Sciatic nerve (tissue), 2 donors: ENCODE measurements around the gene HOXB6. TPM values are rescaled to one million over a fixed set of nuclear protein-coding genes. Genes with fewer than 3 reads are reported as not detected.

ENCODE experiments used
- ATAC-seq: fragments of 200-7000 bp; cut with Tn5 transposase; one replicate; pipeline ENCODE4 v1.9.1; 2020; ENCODE audit warnings: mild to moderate bottlenecking, moderate library complexity
- DNase-seq: peaks from one replicate; pipeline ENCODE4 v3.0.0-alpha.2; 2020; ENCODE audit warnings: low spot score
- intact Hi-C: fragments of 100-400 bp; cut with DNase I; formaldehyde crosslinking; loops from one replicate; pipeline ENCODE4 v1.14.2; 2022
- total RNA-seq: library from RNA; stranded (reverse); fragmentation: NEBNext Ultra II Directional; extraction: Animal tissue kit (Norgen Biotek cat#: 25700); gene quantifications from one replicate; pipeline ENCODE4 v1.2.1, GENCODE V29; 2021
- donor health status: DM: no; HTN: no; CAD: no.
- donor health status: DM: no; HTN: no; CAD: no.

HOXB6 gene
- total RNA-seq, 1 donor from 2014 or later, result 6.3 TPM

DNA sequence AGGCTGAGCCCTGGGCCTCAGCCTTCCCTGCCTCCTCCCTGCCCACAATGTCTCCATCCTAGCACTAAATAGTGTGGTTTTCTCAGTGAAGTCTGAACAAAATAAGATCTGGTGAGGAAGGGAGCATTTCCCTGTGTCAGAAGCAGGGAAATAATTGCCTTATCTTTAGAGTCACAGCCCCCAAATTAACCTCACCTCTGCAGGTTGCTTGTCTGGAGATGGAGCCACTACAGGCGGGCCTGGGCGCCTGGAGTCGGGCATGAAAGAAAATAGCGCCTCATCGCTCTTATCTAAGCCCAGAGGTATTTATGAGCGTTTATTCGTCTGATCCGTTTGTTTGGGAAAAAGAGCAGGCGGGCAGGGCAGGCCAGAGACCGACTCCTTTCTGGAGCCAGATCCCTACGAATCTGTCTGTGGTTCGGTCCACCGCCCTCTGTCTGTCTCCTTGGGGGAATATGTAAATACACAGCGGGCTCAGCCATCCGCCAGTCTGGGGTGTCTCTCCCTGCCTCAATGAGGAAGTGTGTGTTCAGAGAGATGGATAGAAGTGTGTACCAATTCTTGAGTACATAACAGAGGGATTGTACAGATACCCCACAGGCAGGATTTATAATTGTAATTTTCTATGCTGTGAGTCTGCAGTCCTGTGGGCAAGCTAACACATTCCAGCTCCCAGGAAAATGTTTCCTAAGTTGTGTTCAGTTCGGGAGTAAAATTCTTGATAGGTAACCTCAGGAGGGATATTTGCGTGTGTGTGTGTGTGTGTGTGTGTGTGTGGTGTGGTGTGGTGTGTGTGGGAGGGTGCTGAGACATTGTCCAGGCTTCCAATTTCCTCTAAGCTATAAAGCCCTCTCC, 4.3 kb downstream of the HOXB6 start:
- no peak for DNase-seq
- ATAC-seq, result no peak
- intact Hi-C loops, result no loop called here

DNA sequence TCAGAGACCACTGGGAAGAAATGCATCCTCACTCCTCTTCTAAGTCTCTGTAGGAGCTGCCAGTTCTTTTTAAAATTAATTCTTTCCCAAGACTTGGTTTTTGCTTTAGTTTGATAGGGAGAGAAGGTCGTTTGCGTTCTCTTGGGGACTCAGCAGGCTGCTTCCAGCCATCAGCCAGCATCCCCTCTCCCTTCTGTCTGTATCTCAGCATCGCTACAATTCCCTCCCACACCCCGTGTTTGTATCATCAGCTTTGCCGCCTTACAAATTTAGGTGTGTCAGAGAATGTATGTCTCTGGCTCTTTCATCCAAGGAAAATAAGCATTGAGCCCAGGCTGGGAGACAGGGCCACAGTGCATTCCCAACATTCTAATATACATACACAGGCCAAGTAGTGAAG, 5.4 kb downstream of the HOXB6 start:
- intact Hi-C loops, result loop anchor here (5.0 kb wide), 1 partner anchor 252 kb away; no protein-coding TSS in a partner anchor

DNA sequence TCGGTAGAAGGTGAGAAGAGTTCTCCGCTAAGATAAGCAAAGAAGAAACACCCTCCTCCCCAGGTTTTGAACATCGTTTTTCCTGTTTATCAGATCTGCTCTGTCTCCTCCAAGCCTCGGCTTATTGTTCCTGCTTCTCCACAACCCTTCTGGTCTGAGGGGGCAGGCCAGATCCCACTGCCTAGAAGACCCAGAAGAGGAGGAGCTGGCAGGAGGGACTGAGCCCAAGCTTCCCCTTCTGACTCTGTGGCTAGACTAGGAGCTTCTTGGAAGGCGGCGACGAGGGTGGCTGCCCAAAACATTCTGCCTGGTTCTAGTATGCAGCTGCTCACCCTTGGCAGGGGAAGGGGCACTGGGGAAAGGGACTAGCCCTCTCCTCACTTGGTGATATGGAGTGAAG, 6.0 kb downstream of the HOXB6 start:
- intact Hi-C loops, result loop anchor here (5.0 kb wide), 1 partner anchor 251 kb away; no protein-coding TSS in a partner anchor
- no peak for ATAC-seq
- DNase-seq, result no peak

More for the DNA sequence above, 5.4 kb downstream of the HOXB6 start:
- DNase-seq (no peak), ATAC-seq (no peak)

DNA sequence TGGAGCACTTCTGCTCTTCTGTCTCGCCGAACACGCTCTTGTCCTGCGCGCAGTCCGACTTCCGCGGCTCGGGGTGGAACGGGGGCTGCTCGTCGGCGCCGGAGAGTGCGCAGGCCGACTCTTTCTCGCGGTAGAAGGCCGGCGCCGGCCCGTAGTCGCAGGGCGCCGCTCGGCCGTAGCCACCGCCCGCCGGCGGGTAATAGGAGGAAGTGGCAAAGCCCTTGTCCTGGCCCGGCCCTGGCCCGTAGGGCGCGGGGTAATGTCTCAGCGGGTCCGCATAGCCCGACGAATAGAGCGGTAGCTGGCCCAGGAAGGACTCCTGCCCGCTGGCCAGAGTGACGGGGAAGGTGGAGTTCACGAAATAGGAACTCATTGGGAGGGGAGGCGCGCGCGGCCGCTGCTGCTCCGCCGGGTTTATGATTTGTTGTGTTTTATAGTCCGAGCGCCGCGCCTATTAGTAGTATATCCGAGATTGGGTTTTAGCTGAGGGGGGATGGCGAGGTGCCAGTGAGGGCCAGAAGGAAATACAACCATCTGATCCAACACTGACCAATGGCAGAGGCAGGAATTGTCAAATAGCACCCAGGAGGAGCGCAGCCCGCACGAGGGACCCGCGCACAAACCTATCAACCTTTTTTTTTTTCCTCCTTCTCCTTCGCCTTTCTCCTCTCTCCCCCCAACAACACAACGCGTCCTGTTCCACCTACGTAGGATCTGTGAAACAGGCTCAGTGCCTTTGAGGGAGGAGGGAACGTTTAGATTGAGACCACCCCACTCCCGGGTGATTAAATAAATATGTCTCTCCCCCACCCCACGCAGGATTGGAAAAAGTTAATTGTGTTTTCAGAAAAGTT, 6.8 kb downstream of the HOXB6 start:
- DNase-seq, result no peak
- intact Hi-C loops, result loop anchor here (5.0 kb wide), 1 partner anchor 251 kb away; no protein-coding TSS in a partner anchor
- peak; percentile 46 for ATAC-seq

DNA sequence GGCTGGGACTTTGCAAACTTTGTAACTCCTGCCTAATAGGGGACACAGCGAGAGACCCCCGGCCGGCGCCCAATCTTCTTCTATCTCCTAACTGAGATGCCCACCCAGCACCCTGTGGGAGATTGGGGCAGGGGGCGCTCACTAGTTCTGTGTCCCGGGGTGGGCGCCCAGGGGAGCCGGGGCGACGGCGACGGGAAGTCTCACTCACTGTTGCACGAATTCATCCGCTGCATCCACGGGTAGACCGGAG, 7.3 kb downstream of the HOXB6 start:
- ATAC-seq (no peak), DNase-seq (no peak)
- intact Hi-C loops, result loop anchor here (5.0 kb wide), 1 partner anchor 250 kb away; no protein-coding TSS in a partner anchor

DNA sequence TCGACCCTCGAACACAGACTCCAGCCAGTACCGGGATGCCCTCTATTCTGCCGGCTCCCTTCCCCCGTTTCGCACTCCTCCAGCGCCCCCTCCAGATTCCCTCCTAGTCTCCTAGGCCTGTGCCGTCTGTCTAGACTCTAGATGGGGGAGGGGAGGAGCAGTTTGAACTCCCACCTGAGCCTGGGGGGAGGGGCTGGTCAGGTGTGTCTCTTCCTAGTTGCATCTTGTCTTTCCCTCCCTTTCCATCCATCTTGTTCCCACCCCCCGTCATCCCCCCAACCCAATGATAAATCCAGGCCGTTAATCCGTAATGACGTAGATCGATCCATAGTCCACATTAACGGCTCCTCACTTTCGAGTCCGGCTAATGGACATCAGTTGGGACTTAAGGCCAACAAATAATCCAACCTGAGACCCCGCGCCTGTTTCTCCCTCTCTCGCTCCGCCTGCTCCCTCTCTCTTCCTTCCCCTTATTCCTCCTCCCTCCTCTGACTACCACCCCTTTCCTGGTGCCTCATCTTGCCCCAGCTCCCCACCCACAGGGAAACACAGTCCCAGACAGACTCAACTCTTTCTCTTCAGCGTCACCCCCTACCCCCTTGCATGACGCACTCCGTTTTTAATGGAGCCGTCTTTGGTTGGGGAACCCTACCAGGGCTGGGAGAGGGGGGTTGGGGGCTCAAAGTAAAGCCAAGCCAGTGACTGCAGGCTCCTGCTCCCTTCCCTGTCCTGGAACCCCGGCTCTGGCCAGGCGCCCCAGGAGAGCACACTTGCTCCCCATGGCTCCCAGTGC, 7.9 kb downstream of the HOXB6 start:
- intact Hi-C loops, result loop anchor here (5.0 kb wide), 1 partner anchor 250 kb away; no protein-coding TSS in a partner anchor
- no peak for ATAC-seq
- DNase-seq, result no peak

DNA sequence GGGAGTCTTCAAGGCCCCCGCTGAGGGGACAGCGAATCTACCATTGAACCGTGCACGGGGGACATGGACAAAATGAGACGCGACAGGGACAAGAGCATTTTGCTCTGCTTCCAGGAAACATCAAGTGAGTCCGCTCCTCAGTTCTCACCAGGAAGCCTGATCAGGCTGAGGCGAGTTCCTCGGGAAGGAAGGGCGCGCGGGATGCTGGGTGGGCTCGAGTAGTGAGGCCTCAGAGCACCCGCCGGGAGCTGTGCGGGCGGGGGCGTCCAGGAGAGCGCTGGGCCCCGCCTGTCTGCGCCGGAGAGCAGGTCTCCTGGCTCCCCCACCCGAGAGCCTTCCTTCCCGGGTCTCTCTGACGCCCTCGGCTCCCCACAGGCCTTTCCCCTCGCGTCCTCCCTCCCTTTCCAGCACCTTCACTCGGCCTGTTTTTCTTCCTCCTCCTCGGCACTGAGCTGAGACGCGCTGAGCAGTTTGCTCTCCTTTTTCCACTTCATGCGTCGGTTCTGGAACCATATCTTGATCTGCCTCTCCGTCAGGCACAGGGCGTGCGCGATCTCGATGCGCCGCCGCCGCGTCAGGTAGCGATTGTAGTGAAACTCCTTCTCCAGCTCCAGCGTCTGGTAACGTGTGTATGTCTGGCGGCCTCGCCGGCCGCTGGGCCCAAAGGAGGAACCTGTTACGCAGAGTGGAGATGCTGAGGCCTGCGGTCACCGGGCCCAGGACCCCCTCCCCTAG, 8.6 kb downstream of the HOXB6 start:
- DNase-seq (no peak), ATAC-seq (no peak)
- intact Hi-C loops, result loop anchor here (5.0 kb wide), 1 partner anchor 249 kb away; no protein-coding TSS in a partner anchor

DNA sequence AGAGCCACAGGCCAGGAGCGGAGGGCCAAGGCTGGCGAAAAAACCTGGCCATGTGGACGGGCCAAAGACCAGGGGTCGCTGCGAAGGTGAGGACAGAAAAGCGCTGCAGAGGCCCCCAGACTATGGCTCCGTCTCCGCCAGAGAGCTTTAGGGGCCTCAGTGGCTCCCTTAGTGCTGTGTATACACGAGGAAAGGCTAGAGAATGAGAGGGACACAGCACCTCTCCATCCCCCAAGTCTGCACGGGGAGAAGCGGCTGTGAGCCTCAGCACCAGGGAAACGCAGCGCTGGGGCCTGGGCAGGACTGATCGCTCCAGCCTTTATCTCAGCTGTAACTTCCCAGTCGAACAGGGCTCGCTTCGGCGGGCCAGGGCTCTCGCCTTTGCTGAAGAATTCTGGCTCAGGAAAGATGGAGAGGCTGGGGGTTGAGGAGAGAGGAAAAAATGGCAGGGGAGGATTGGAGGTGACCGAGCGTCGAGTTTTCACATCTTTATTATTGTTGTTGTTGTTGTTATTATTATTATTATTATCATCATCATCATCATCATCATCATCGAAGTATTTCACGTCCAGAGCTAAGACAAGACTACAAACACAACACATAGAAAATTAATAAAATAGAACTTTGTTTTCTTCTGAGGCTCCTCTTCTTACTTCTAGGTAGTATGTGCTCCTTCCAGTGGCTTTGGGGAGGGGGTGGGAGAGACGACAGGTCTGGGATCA, 9.3 kb downstream of the HOXB6 start:
- intact Hi-C loops, result loop anchor here (5.0 kb wide), 1 partner anchor 248 kb away; no protein-coding TSS in a partner anchor
- no peak for ATAC-seq

DNA sequence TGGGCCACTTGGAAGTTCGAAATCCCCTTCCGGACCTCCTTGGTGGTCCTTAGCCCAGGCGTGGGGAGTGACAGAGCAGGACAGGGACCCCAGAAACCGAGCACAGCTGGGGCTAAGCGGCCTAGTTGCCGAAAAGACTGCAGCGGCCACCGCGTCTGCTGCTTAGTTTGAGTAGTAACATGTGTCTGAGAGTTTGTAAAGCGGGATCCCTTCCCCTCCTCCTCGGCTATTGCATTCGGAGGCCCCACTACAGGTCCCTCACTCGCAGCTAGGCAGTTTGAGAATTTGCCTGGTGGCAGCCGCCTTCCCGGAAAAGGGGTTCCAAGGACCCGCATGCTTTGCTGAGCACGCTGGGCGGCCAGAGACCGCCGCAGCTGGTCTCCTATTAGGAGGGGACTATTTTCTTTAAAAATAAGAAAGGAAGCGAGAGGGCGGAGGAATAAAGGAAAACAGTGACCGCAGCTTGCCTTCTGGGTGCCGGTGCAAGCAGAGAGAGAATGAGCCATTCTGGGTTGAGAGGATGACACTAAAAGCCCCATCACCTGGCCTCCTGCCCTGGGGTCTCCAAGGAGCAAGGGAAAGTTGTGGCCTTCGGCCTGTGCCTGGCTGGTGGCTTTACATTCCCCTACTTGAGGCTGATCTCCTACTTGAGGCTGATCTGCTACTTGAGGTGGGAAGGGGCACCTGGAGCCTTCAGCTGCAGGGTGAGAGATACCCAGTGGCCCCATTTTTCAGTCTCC, 10.1 kb downstream of the HOXB6 start:
- intact Hi-C loops, result loop anchor here (5.0 kb wide), 2 partner anchors 102 to 247 kb away; no protein-coding TSS in a partner anchor
- no peak for ATAC-seq
- DNase-seq, result no peak

More for the DNA sequence above, 9.3 kb downstream of the HOXB6 start:
- no peak for DNase-seq

DNA sequence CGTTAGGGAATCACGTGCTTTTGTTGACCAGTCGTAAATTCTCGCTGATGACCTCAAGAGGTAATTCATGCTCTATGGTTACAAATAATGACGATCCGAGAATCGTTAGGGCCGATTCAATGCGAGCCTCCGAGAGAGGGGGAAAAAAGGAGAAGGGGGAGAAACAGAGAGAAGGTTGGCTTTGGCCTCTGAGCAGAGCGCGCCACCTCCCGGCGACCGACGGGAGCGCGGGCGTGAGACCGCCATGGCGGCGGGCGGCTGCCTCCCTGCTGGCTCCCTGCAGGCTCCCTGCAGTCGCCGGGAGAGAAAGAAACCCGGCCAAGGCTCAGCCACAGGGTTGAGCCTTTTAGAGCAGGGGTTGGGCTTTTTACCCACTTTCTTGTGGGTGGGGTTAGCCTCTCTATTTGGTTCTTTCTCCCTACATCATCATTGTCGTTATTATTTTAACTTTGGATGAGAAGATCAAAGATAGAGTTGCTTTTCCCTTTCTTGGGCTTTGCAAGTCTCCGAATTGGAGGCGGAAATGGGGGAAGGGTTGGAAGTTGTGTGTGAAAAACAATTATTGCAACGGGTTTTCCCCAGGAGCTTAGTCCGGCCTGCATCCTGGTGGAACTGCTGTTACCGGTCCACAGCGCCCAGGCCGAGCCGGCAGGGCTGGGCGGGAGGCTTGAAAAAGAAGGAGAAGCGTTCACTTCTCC, 10.8 kb downstream of the HOXB6 start:
- intact Hi-C loops, result loop anchor here (5.0 kb wide), 1 partner anchor 102 kb away; no protein-coding TSS in a partner anchor
- ATAC-seq (peak; percentile 76), DNase-seq (peak; percentile 89)

DNA sequence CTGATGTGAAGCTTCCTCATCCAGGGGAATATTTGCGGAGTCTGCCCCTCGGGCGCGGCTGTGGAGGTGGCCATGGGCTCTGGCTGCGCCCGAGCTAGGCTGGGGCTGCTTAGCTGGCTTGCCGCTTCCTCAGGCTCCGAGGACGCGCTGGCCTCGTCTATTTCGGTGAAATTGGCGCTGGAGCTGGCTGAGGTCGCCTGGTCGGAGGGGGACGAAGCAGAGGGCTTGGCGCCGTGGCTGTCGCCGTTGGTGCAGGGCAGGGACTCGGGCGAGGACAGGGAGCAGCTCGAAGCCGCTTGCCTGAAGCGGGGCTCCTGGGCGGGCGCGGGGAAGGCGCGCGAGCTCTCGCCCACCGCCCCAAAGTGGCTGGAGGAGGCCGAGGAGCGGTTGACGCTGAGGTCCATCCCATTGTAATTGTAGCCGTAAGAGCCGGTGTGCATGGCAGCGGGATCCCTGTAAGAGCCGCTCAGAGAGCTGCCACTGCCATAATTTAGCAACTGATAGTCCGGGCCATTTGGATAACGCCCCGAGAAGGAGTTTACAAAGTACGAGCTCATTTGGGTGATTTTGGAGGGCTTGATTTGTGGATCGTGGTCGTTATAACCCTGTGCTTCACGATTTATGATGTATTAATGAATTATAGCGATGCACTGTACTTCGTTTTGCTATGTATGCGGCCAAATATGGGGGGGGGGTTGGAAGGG, 11.5 kb downstream of the HOXB6 start, which contains the start of gene HOXB5:
Gene HOXB5, minus strand, starts transcription at position 654 of the 704 bp plus-strand sequence. Its CDS starts 97 bp downstream, at position 557.
- ATAC-seq (no peak), DNase-seq (no peak)
- intact Hi-C loops, result loop anchor here (5.0 kb wide), 1 partner anchor 101 kb away; no protein-coding TSS in a partner anchor

DNA sequence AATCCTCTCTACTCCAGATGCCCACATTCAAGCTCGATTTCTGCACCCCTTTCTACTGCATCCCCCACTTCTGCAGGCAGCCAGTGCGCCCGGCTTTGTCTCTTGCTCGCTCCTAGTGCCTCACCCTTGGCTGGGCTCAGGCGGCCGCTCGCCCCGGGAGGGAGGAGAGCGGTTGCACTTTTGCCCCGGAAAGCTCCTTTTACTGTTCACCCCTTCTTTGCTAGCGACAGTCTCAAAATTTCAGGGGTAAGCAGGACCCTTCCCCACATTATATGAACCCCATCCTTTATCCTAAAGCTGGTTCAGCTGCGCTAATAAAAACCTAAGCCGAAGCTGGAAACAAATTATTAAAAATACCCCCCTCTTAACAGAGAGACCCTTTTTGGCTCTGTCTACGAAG, 12.2 kb downstream of the HOXB6 start:
- ATAC-seq (peak; percentile 39), DNase-seq (no peak)
- intact Hi-C loops, result loop anchor here (5.0 kb wide), 1 partner anchor 100 kb away; no protein-coding TSS in a partner anchor

DNA sequence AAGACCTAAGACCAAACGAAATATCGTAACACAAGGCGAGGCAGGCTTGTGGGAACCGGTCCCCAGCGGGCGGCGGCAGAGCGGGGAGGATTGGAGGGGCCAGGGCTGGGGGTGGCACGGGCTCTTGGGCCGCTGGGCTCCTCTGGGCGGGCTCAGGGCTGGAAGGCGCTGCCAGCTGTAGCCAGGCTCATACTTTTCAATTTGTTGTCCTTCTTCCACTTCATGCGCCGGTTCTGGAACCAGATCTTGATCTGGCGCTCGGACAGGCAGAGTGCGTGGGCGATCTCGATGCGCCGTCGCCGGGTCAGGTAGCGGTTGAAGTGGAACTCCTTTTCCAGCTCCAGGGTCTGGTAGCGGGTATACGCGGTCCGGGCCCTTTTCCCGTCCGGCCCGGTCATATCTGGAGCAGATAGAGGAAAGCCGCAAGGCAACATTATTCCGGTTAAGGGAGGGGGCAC, 12.7 kb downstream of the HOXB6 start:
- no peak for DNase-seq
- intact Hi-C loops, result loop anchor here (5.0 kb wide), 1 partner anchor 100 kb away; no protein-coding TSS in a partner anchor
- ATAC-seq, result no peak

DNA sequence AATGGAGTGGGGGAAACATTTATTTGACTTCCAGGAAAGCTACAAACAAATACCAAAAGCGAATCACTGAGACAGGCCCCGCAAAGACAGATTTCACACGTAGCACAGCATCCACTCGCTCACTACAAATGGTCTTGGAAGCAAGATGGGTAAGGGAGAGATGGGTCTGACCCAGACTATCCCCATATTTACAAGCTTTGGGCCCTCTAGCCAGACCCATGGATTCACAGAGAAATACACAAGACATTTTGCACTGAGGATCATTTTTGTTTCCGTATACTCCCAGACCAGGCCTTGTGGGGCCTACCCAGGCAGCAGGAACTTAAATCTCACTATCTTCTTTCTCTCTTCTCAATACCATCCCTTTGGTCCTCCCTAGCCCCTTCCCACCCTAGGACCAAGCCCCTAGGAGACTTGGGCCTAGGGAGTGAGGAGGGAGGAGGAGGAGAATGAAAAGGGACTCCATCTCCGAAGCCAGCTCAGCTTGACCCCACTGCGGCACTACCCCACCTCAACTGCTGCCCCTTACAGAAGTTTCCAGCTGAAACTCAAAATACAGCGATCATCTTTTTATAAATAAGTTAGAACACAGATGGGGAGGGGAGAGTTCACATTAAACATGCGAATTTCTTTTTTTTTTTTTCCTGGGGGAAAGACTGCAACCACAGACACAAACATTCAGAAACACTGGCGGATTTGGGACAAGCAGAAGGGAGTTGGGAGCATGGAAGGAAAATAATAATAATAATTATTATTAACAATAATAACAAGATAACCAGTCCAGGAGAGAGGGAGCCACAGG, 13.3 kb downstream of the HOXB6 start:
- DNase-seq, result no peak
- intact Hi-C loops, result loop anchor here (5.0 kb wide), 1 partner anchor 99 kb away; no protein-coding TSS in a partner anchor
- no peak for ATAC-seq
